KMS-11 (cell line): ENCODE measurements around the gene CLMN.

Source experiments
- H2AFZ ChIP-seq: fragments of 200-600 bp; sonication (generic); 2 replicates; pipeline ENCODE4 v1.6.1; 2016; ENCODE audit warnings: antibody characterized with exemption, mixed run types, low read depth
- H3K27ac ChIP-seq: fragments of 200-600 bp; sonication (generic); 2 replicates; pipeline ENCODE4 v1.6.1; 2016; ENCODE audit warnings: mild to moderate bottlenecking, mixed run types
- H3K27me3 ChIP-seq: fragments of 200-600 bp; sonication (generic); 2 replicates; pipeline ENCODE4 v1.6.1; 2017; ENCODE audit warnings: mild to moderate bottlenecking, low read depth, mixed run types, moderate library complexity; ENCODE audit not compliant: insufficient read depth
- H3K36me3 ChIP-seq: fragments of 200-600 bp; sonication (generic); 2 replicates; pipeline ENCODE4 v1.6.1; 2017; ENCODE audit warnings: mild to moderate bottlenecking, mixed run types; ENCODE audit not compliant: insufficient read depth
- H3K4me1 ChIP-seq: fragments of 200-600 bp; sonication (generic); 2 replicates; pipeline ENCODE4 v1.6.1; 2016; ENCODE audit warnings: mild to moderate bottlenecking, low read depth, mixed run types; ENCODE audit not compliant: poor library complexity, severe bottlenecking
- H3K4me2 ChIP-seq: fragments of 200-600 bp; sonication (generic); 2 replicates; pipeline ENCODE4 v1.7.0; 2016; ENCODE audit warnings: mild to moderate bottlenecking, mixed run types
- H3K4me3 ChIP-seq: fragments of 200-600 bp; sonication (generic); IDR thresholded peaks from 2 replicates; pipeline ENCODE4 v1.6.1; 2017; ENCODE audit warnings: low read depth, low read length, mixed read lengths; ENCODE audit not compliant: insufficient read depth
- H3K79me2 ChIP-seq: fragments of 200-600 bp; sonication (generic); 2 replicates; pipeline ENCODE4 v1.6.1; 2016; ENCODE audit warnings: low read depth, mixed run types; ENCODE audit not compliant: insufficient read depth
- H3K9ac ChIP-seq: fragments of 200-600 bp; sonication (generic); 2 replicates; pipeline ENCODE4 v1.6.1; 2016; ENCODE audit warnings: mild to moderate bottlenecking, mixed run types
- H4K20me1 ChIP-seq: fragments of 200-600 bp; sonication (generic); 2 replicates; pipeline ENCODE4 v1.6.1; 2016; ENCODE audit warnings: mild to moderate bottlenecking, mixed run types; ENCODE audit not compliant: insufficient read depth
- TF ChIP-seq, protein P1 (sequence below): fragments of 200-600 bp; sonication (generic); conservative IDR thresholded peaks from 2 replicates; pipeline ENCODE4 v1.6.1; 2017; ENCODE audit warnings: low read depth, mild to moderate bottlenecking, antibody characterized with exemption, low read length, moderate library complexity, mixed read lengths

The CLMN gene

DNA sequence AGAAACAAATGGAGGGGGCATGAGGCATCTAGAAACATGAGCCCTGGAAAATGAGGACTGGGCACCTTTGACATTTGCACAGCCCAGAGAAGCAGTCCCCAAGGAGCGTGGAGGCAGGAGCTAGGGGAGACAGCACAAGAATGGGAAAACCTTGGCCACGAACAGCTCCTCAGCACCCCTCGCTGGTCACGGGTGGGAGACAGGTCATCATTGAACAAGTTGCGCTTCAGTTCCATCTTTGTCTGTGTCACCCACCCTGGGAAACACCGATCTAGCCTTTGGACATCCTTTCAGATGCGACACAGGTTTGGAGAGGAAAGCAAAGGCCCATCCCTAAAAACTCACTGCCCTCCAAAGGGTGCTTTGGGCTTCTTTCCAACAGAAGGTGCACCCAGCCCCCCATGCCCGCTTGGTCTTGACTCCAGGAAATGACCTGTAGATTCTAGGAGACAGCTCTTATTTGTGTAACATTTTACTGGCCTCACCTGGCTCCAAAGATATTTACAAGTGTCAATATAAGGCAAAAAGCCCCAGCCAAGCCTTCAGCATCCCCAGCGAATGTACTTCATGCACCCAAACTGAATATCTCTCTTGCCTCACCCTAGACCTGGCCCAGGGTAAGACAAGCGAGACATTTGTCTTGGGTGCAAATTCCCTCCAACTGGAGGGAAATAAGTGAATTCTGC, 28.8 kb upstream of the CLMN start:
- no peak overlapping the region for H3K27ac ChIP-seq
- no peak overlapping the region for H3K9ac ChIP-seq
- H3K4me3 ChIP-seq: no peak overlapping the region
- TF ChIP-seq, protein P1, sequence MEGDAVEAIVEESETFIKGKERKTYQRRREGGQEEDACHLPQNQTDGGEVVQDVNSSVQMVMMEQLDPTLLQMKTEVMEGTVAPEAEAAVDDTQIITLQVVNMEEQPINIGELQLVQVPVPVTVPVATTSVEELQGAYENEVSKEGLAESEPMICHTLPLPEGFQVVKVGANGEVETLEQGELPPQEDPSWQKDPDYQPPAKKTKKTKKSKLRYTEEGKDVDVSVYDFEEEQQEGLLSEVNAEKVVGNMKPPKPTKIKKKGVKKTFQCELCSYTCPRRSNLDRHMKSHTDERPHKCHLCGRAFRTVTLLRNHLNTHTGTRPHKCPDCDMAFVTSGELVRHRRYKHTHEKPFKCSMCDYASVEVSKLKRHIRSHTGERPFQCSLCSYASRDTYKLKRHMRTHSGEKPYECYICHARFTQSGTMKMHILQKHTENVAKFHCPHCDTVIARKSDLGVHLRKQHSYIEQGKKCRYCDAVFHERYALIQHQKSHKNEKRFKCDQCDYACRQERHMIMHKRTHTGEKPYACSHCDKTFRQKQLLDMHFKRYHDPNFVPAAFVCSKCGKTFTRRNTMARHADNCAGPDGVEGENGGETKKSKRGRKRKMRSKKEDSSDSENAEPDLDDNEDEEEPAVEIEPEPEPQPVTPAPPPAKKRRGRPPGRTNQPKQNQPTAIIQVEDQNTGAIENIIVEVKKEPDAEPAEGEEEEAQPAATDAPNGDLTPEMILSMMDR: no peak
- H3K36me3 ChIP-seq: no peaks in the 10 kb centered on the region
- H3K79me2 ChIP-seq: no peaks in the 10 kb centered on the region
- no peaks in the 10 kb centered on the region for H3K27me3 ChIP-seq
- no peak overlapping the region for H2AFZ ChIP-seq
- H3K4me1 ChIP-seq: no peaks in the 10 kb centered on the region
- no peak overlapping the region for H3K4me2 ChIP-seq
- H4K20me1 ChIP-seq: no peaks in the 10 kb centered on the region

DNA sequence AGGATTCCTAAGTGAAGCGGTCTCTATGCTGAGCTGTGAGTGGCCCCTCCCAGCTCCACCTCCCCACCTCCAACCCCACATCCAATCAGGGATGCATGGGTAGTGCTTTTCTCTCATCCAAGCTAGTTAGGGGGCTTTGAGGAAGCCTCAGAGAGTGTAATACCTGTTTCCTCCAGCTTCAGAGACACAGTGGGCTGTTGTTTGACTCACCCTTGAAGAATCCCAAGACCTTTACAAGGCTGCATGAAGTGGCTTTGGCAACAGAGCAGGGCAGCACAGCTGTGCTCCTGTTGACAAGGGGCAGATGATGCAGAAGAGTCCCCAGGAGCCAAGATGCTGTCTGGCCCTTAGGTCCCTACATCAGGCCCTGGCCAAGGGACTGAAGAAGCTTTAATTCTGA, 27.1 kb upstream of the CLMN start:
- H2AFZ ChIP-seq: no peak overlapping the region
- H4K20me1 ChIP-seq: no peaks in the 10 kb centered on the region
- H3K4me2 ChIP-seq: no peak overlapping the region

DNA sequence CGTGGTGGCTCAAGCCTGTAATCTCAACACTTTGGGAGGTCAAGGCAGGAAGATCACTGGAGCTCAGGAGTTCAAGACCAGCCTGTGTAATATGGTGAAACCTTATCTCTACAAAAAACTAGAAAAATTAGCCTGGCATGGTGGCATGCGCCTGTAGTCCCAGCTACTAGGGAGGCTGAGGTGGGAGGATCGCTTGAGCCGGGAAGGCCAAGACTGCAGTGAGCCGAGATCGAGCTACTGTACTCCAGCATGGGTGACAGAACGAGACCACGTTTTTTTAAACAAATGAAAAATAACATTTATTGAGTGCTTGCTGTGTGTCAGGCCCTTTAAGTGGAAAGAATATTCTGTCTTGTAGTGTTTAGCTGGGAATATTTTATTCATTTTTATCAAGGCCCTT, 26.6 kb upstream of the CLMN start:
- no peaks in the 10 kb centered on the region for H3K4me1 ChIP-seq
- no peak overlapping the region for H3K27ac ChIP-seq
- H3K4me3 ChIP-seq: no peak overlapping the region
- H3K27me3 ChIP-seq: no peaks in the 10 kb centered on the region
- H3K79me2 ChIP-seq: no peaks in the 10 kb centered on the region
- no peak overlapping the region for H2AFZ ChIP-seq
- H3K36me3 ChIP-seq: no peaks in the 10 kb centered on the region
- no peak overlapping the region for H3K4me2 ChIP-seq
- TF ChIP-seq, protein P1: no peak
- no peaks in the 10 kb centered on the region for H4K20me1 ChIP-seq
- H3K9ac ChIP-seq: no peak overlapping the region

More for the DNA sequence above, 27.1 kb upstream of the CLMN start:
- TF ChIP-seq, protein P1: no peak
- H3K36me3 ChIP-seq: no peaks in the 10 kb centered on the region
- no peaks in the 10 kb centered on the region for H3K4me1 ChIP-seq
- H3K27me3 ChIP-seq: no peaks in the 10 kb centered on the region
- no peaks in the 10 kb centered on the region for H3K79me2 ChIP-seq
- no peak overlapping the region for H3K9ac ChIP-seq
- H3K27ac ChIP-seq: no peak overlapping the region
- no peak overlapping the region for H3K4me3 ChIP-seq

DNA sequence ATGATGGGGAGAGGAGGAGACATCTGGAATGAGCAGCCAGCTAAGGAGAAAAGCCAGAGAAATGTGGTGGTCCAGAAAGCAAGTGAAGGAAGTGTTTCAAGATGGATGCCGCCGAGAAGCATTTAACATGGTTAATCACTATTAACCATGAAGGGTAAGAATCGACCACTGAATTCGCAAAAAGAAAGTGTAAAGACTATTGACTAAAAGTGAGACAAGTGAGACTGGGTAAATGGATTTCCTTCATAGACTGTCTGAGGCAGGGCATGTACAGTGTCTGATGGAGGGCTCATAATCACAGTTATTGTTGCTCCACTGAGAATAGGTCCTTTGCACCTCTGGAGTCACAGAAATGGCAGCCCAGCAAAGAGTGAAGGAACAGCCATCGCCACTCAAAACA, 25.3 kb upstream of the CLMN start:
- Histone ChIP-seq H3K27me3 (no peaks in the 10 kb centered on the region), H3K4me1 (no peaks in the 10 kb centered on the region), H3K36me3 (no peaks in the 10 kb centered on the region), H3K9ac (no peak overlapping the region), H3K4me3 (no peak overlapping the region), H4K20me1 (no peaks in the 10 kb centered on the region), H3K4me2 (no peak overlapping the region), H2AFZ (no peak overlapping the region), H3K79me2 (no peaks in the 10 kb centered on the region), H3K27ac (no peak overlapping the region)
- TF ChIP-seq, protein P1: no peak
